GM23338 (cell line): Measurements from ENCODE around the gene PELI1.

ENCODE experiments used
- CREB1 ChIP-seq: fragments of 250-450 bp; sonication (Bioruptor Pico); IDR thresholded peaks from 2 replicates; pipeline ENCODE4 v1.5.0; 2020; ENCODE audit warnings: low read depth, mild to moderate bottlenecking, moderate library complexity
- CTCF ChIP-seq, 2 experiments: fragments of 200-600 bp in 1 of 2; sonication (generic) in 1 of 2; conservative IDR thresholded peaks; 2 replicates each; pipeline versions ENCODE4 v1.5.1 to v1.6.1; 2016 to 2017; ENCODE audit warnings: antibody characterized with exemption in 2 of 2, low read depth in 2 of 2, mild to moderate bottlenecking in 2 of 2, moderate library complexity in 1 of 2
- ETS1 ChIP-seq: IDR thresholded peaks from 2 replicates; pipeline ENCODE4 v1.6.1; 2016; ENCODE audit warnings: antibody characterized with exemption
- EZH2 ChIP-seq: fragments of 200-600 bp; sonication (generic); IDR thresholded peaks from one replicate; pipeline ENCODE4 v1.8.0; 2017; ENCODE audit warnings: antibody characterized with exemption, mild to moderate bottlenecking, low read depth; ENCODE audit not compliant: unreplicated experiment
- JUNB ChIP-seq: IDR thresholded peaks from one replicate; pipeline ENCODE4 v1.6.1; 2016; ENCODE audit warnings: antibody characterized with exemption; ENCODE audit not compliant: unreplicated experiment
- POLR2AphosphoS5 ChIP-seq: IDR thresholded peaks from 2 replicates; pipeline ENCODE4 v1.6.1; 2016; ENCODE audit warnings: antibody characterized with exemption, low read depth
- REST ChIP-seq: IDR thresholded peaks from one replicate; pipeline ENCODE4 v1.6.1; 2018; ENCODE audit warnings: antibody characterized with exemption; ENCODE audit not compliant: unreplicated experiment
- ZNF114 ChIP-seq: fragments of 250-450 bp; sonication (Bioruptor Pico); IDR thresholded peaks from 2 replicates; pipeline ENCODE4 v1.5.0; 2020; ENCODE audit warnings: mild to moderate bottlenecking, moderate library complexity

GRCh38 chr2:64139956-64140355 lies 4.3 kb downstream of the PELI1 start:
- TF ChIP-seq ZNF114 (CRISPR knock-in tag), result no peak
- no peak for TF ChIP-seq CTCF (conservative IDR thresholded peaks at IDR 0.05; ENCODE audit: low read depth in 2 of 2)
- TF ChIP-seq JUNB, result no peak
- TF ChIP-seq REST, result no peak
- no peak for TF ChIP-seq POLR2AphosphoS5
- no peak for TF ChIP-seq EZH2
- TF ChIP-seq CREB1 (CRISPR knock-in tag), result no peak
- no peak for TF ChIP-seq ETS1
